ENCODE data around the gene PITPNM3.

DNA sequence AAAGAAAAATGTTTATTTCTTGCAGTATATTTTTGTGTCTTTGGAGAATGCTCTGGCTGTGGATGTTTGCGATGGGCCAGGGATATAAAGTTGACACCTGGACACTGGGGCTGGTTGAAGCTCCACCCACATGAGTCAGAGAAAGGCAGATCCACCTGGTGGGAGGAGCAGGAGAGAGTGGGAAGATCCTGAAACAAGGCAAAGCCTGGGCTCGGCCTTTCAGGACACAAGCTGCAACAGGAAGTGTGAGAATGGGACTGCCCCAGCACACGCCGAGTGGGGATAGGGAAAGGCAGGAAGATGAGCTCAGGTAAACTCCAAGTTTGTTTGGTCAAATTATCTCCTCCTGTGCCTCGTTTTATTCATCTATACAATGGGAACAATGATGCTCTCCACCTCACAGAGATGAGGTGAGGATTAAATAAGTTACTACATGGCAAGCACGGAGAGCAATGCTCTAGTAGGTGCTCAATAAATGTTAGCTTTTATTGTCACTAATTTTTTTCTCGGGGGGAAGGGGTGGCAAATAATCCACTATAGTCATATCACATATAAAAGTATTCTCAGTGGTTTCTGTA is 21.4 kb upstream of the PITPNM3 start:
- no peak for TF ChIP-seq POLR2A (IDR thresholded peaks at IDR 0.05)
- TF ChIP-seq, protein P1, sequence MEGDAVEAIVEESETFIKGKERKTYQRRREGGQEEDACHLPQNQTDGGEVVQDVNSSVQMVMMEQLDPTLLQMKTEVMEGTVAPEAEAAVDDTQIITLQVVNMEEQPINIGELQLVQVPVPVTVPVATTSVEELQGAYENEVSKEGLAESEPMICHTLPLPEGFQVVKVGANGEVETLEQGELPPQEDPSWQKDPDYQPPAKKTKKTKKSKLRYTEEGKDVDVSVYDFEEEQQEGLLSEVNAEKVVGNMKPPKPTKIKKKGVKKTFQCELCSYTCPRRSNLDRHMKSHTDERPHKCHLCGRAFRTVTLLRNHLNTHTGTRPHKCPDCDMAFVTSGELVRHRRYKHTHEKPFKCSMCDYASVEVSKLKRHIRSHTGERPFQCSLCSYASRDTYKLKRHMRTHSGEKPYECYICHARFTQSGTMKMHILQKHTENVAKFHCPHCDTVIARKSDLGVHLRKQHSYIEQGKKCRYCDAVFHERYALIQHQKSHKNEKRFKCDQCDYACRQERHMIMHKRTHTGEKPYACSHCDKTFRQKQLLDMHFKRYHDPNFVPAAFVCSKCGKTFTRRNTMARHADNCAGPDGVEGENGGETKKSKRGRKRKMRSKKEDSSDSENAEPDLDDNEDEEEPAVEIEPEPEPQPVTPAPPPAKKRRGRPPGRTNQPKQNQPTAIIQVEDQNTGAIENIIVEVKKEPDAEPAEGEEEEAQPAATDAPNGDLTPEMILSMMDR (IDR thresholded peaks at IDR 0.05), result no peak

Measured in heart left ventricle (tissue), 13 donors.